ENCODE data around the gene SLC37A1. TPM values are rescaled to one million over a fixed set of nuclear protein-coding genes. Genes with fewer than 3 reads are reported as not detected.

Gene SLC37A1
- total RNA-seq, 1 donor from 2014 or later, result 60.2 TPM

DNA sequence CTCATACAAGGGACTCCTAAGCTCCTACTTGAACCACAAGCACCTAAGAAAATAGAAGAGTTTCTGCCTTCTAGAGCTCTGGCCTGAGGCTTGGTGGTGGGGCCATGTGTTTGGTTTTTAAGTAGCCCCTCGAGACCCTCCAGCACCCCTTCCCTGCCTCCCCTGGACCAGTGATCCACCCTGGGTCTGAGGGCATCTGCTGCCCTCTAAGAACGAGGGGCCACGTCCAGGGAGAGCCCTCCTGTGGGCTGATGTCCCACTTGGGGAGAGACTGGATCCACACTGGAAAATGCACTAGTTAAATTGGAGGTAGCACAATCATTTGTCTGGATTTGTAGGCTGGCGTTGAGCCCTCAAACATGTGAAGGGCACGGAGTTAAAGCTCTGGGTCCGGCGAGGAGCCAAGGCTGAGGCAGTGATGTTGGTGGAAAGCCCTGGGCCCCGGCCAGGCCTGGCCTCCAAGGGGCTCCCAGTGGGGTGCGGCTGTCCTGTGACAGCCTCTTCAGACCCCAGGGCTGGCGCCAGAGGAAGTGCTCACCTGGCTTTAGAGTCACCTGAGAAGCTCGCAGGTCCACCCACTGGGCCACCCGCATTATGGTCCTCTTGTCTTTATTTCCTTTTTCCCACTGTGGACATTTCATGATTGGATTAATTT lies 65.2 kb downstream of the SLC37A1 start:
- TF ChIP-seq, protein P1, sequence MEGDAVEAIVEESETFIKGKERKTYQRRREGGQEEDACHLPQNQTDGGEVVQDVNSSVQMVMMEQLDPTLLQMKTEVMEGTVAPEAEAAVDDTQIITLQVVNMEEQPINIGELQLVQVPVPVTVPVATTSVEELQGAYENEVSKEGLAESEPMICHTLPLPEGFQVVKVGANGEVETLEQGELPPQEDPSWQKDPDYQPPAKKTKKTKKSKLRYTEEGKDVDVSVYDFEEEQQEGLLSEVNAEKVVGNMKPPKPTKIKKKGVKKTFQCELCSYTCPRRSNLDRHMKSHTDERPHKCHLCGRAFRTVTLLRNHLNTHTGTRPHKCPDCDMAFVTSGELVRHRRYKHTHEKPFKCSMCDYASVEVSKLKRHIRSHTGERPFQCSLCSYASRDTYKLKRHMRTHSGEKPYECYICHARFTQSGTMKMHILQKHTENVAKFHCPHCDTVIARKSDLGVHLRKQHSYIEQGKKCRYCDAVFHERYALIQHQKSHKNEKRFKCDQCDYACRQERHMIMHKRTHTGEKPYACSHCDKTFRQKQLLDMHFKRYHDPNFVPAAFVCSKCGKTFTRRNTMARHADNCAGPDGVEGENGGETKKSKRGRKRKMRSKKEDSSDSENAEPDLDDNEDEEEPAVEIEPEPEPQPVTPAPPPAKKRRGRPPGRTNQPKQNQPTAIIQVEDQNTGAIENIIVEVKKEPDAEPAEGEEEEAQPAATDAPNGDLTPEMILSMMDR (IDR thresholded peaks at IDR 0.05; ENCODE audit: unreplicated experiment), result no peak
- DNase-seq (ENCODE audit: low spot score, unreplicated experiment), result no peak
- Mint-ChIP-seq H3K9me3 (ENCODE audit: low read depth) (peaks cover 24% of the 10 kb centered on the region), H3K36me3 (ENCODE audit: insufficient read depth) (peaks cover 50% of the 10 kb centered on the region), H3K27me3 (no peaks in the 10 kb centered on the region), H3K4me1 (ENCODE audit: low read depth) (no peaks in the 10 kb centered on the region), H3K27ac (no peak overlapping the region), H3K4me3 (ENCODE audit: low read depth) (no peak overlapping the region)

DNA sequence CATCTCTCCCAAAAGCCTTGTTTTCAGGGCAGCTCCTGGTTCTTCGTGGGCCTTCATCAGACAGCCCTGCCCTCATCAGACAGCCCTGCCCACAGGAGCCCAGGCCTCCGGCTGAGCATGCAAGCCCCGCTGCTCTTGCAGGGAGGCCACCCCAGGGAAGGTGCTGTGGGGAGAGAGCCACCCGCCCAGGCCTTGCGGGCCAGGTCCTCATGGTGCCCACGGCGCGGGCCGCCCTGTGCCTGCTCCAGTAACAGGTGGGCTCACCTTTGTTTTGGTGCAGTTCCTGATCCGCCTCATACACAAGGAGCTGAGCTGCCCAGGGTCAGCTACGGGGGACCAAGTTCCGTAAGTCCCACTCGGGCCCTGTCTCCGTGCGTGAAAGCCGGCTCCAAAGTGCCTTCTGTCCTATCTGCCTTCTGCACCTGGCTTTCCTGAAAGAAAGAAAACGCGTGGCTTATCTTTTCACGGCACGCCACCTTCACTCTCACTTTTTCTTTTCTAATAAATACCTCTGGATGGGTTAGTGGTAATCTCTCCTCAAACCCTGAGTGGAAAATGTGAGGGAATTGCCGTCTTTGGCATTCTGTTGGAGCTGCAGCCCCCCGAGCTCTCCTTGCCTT lies 65.9 kb downstream of the SLC37A1 start:
- peaks cover 24% of the 10 kb centered on the region for H3K9me3 Mint-ChIP-seq (ENCODE audit: low read depth)
- peaks cover 44% of the 10 kb centered on the region for H3K36me3 Mint-ChIP-seq (ENCODE audit: insufficient read depth)
- no peak overlapping the region for H3K4me3 Mint-ChIP-seq (ENCODE audit: low read depth)
- H3K27me3 Mint-ChIP-seq, result peaks cover under 1% of the 10 kb centered on the region
- no peak overlapping the region for H3K27ac Mint-ChIP-seq
- DNase-seq (ENCODE audit: low spot score, unreplicated experiment), result no peak
- TF ChIP-seq, protein P1 (IDR thresholded peaks at IDR 0.05; ENCODE audit: unreplicated experiment), result no peak
- no peaks in the 10 kb centered on the region for H3K4me1 Mint-ChIP-seq (ENCODE audit: low read depth)

DNA sequence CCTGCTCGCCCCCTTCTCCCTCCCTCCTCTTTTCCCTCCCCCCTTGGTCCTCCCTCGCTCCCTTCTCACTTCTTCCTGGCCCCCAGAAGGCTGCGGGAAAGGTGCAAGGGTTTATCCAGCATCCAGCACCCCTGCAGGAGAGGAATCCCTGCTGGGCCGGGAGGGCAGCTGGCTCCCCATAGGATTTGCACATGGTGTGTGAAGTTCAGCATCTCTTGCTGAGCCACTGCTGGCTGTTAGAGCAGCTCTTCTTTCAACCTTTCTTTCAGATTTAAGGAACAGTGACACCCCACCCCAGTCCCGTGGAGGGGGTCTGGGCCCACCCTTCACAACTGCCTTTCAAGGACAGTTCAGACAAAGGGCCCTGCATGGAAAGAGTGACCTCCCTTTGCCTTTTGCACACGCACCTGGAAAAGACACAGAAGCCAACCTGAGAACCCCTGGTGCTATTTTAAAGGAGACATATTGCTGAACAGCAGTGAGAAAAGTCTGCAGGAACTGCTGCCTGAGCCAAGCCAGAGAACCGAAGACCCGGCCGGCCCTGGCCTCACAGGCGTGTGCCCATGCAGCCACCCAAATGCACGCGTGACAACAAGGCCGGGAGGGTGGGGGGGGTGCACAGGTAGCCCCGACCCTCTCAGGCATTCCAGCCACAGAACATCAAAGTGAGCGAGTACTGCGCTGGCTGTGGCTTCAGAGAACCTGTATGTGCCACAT lies 66.6 kb downstream of the SLC37A1 start:
- peak overlapping the region; percentile 13 for H3K27ac Mint-ChIP-seq
- TF ChIP-seq, protein P1 (IDR thresholded peaks at IDR 0.05; ENCODE audit: unreplicated experiment), result no peak
- peaks cover 2% of the 10 kb centered on the region for H3K4me1 Mint-ChIP-seq (ENCODE audit: low read depth)
- no peak for DNase-seq (ENCODE audit: low spot score, unreplicated experiment)
- no peak overlapping the region for H3K4me3 Mint-ChIP-seq (ENCODE audit: low read depth)
- peaks cover 24% of the 10 kb centered on the region for H3K9me3 Mint-ChIP-seq (ENCODE audit: low read depth)
- peaks cover 38% of the 10 kb centered on the region for H3K36me3 Mint-ChIP-seq (ENCODE audit: insufficient read depth)
- peaks cover 3% of the 10 kb centered on the region for H3K27me3 Mint-ChIP-seq

DNA sequence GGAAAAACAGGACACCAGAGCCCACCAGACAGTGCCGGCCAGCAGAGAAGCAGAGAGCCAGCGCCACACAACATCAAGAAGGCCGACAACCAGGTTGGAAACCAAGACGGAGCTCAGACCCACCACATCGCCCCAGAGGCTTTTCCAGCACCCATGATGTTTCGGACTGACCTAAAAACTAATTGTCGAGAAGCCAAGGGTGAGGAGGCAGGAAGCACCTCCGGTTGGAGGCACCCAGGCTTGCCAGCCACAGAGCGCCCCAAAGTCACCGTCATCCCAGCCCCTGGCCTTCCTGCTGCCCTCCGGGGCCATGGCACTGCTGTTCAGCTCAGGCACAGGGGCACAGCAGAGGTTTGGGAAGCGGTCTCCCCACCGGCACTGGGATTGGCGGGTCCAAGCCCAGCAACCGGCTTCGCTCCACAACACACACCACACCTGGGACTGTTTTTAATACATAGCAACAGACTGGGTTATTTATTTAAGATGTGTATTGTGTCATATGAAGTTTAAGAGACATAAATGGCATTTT lies 67.2 kb downstream of the SLC37A1 start:
- Mint-ChIP-seq H3K27ac (no peak overlapping the region), H3K4me3 (ENCODE audit: low read depth) (no peak overlapping the region), H3K27me3 (peaks cover 3% of the 10 kb centered on the region), H3K9me3 (ENCODE audit: low read depth) (peaks cover 20% of the 10 kb centered on the region), H3K4me1 (ENCODE audit: low read depth) (peaks cover 2% of the 10 kb centered on the region), H3K36me3 (ENCODE audit: insufficient read depth) (peaks cover 32% of the 10 kb centered on the region)
- TF ChIP-seq, protein P1 (IDR thresholded peaks at IDR 0.05; ENCODE audit: unreplicated experiment), result no peak
- no peak for DNase-seq (ENCODE audit: low spot score, unreplicated experiment)

DNA sequence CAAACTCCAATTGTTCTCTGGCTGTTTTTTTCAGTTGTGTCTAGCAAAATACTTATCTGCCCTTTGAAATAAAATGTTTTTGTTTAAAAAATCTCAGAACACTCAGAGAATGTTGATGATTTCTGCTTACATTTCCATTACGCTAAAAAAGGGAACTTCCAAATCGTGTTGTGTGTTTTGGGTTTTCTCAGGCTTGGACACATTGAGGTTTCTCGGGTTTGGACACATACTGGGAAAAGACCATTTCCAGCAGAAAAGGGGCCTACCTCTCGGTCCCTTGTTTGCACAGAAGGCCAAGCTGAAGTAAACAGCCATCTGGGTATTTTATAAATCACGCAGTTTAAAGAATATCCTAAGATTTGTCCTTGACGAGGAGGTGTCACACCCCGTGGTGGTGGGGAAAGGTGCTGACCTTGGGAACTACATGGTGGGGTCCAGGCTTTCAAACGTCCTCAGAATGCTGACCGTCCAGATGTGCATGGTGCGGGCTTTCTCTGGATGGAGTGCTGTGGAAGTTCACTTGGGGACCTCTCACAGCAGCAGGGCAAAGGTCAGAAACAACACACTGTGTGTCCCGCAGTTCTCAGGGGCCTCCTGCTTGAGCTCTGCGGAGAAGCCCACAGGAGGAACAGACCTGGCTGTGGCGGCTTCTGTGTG lies 67.8 kb downstream of the SLC37A1 start:
- H3K4me3 Mint-ChIP-seq (ENCODE audit: low read depth), result no peak overlapping the region
- peaks cover 14% of the 10 kb centered on the region for H3K9me3 Mint-ChIP-seq (ENCODE audit: low read depth)
- H3K36me3 Mint-ChIP-seq (ENCODE audit: insufficient read depth), result peaks cover 25% of the 10 kb centered on the region
- no peak for DNase-seq (ENCODE audit: low spot score, unreplicated experiment)
- peaks cover 2% of the 10 kb centered on the region for H3K4me1 Mint-ChIP-seq (ENCODE audit: low read depth)
- no peak overlapping the region for H3K27ac Mint-ChIP-seq
- H3K27me3 Mint-ChIP-seq, result peaks cover 3% of the 10 kb centered on the region
- TF ChIP-seq, protein P1 (IDR thresholded peaks at IDR 0.05; ENCODE audit: unreplicated experiment), result no peak
